HCT116 (cell line): ENCODE data around the gene CETP. TPM values are rescaled to one million over a fixed set of nuclear protein-coding genes. Genes with fewer than 3 reads are reported as not detected.

Source experiments
- ATAC-seq: fragments of 200-7000 bp; cut with Tn5 transposase; 2 replicates; pipeline ENCODE4 v1.9.1; 2020; ENCODE audit warnings: mild to moderate bottlenecking, moderate library complexity
- BruUV-seq: library from RNA; stranded (reverse); fragments of 400-500 nt; replicated peaks from 2 replicates; lab custom pipeline; 2021; lab: Mats Ljungman, UMichigan
- CTCF ChIA-PET: fragments of 300-600 bp; sonication (Branson Sonifier 250); formaldehyde crosslinking; loops from one replicate; lab custom pipeline; 2021; ENCODE audit warnings: antibody characterized with exemption; lab: Charles Lee
- POLR2A ChIA-PET: fragments of 300-600, 350-600 bp; sonication (Branson Sonifier 250); formaldehyde crosslinking; loops from one replicate; lab custom pipeline; 2021; ENCODE audit warnings: antibody characterized with exemption; lab: Charles Lee
- RAD21 ChIA-PET, 2 experiments: fragments of 300-600 bp; sonication (Branson Sonifier 250); formaldehyde crosslinking; loops; one replicate each; lab custom pipeline; 2023; ENCODE audit warnings: low total read pairs in 2 of 2; ENCODE audit not compliant: uncharacterized antibody in 2 of 2, unreplicated experiment in 2 of 2, low non-redundant PET in 1 of 2; lab: Charles Lee
- DNase-seq: peaks from one replicate; pipeline ENCODE4 v3.0.0-alpha.2; 2010; ENCODE audit warnings: low read depth, low spot score
- H2AFZ ChIP-seq: fragments of 200-600 bp; shearing (Covaris generic), sonication (generic); 2 replicates; pipeline ENCODE4 v1.6.1; 2017; ENCODE audit warnings: low read depth, mixed run types, mixed read lengths, antibody characterized with exemption, low read length; ENCODE audit not compliant: poor library complexity, severe bottlenecking
- H3K27ac ChIP-seq: 2 replicates; pipeline ENCODE4 v1.5.1; 2012; ENCODE audit warnings: low read depth, low read length
- H3K27me3 ChIP-seq: fragments of 200-600 bp; sonication (generic); 2 replicates; pipeline ENCODE4 v1.6.1; 2016; ENCODE audit warnings: mixed run types, low read length, mixed read lengths; ENCODE audit not compliant: insufficient read depth
- H3K36me3 ChIP-seq, 2 experiments: fragments of 200-500 bp in 1 of 2; fragments of 200-600 bp in 1 of 2; sonication (Bioruptor generic) in 1 of 2; sonication (generic) in 1 of 2; 2 replicates each; pipeline versions ENCODE4 v1.5.1 to v1.6.1; 2014 to 2016; ENCODE audit warnings: low read length in 2 of 2, inconsistent platforms in 1 of 2, mixed read lengths in 1 of 2, mixed run types in 1 of 2; ENCODE audit not compliant: insufficient read depth in 2 of 2, control insufficient read depth in 1 of 2
- H3K4me1 ChIP-seq, 2 experiments: fragments of 200-600 bp in 1 of 2; sonication (generic) in 1 of 2; 2 replicates each; pipeline versions ENCODE4 v1.5.1 to v1.6.1; 2012 to 2017; ENCODE audit warnings: low read length in 2 of 2, inconsistent platforms in 1 of 2, mild to moderate bottlenecking in 1 of 2, mixed read lengths in 1 of 2, mixed run types in 1 of 2, moderate library complexity in 1 of 2; ENCODE audit not compliant: insufficient read depth in 2 of 2, control insufficient read depth in 1 of 2
- H3K4me2 ChIP-seq: fragments of 200-600 bp; sonication (generic); 2 replicates; pipeline ENCODE4 v1.6.1; 2017; ENCODE audit warnings: mixed run types, low read length, mixed read lengths
- H3K4me3 ChIP-seq, 2 experiments: fragments of 200-600 bp in 1 of 2; sonication (generic) in 1 of 2; replicated peaks in 1 of 2; 2 replicates each; pipeline ENCODE4 v1.5.1; 2011 to 2016; ENCODE audit warnings: low read length in 2 of 2, control low read depth in 1 of 2, low read depth in 1 of 2, mild to moderate bottlenecking in 1 of 2, mixed read lengths in 1 of 2, mixed run types in 1 of 2
- H3K79me2 ChIP-seq: fragments of 200-600 bp; sonication (generic); 2 replicates; pipeline ENCODE4 v1.6.1; 2017; ENCODE audit warnings: mild to moderate bottlenecking, mixed run types, low read length, moderate library complexity, mixed read lengths; ENCODE audit not compliant: insufficient read depth
- H3K9ac ChIP-seq: fragments of 200-600 bp; sonication (generic); 2 replicates; pipeline ENCODE4 v1.6.1; 2016; ENCODE audit warnings: low read length, mixed read lengths
- H3K9me2 ChIP-seq: fragments of 200-600 bp; sonication (generic), shearing (Covaris generic); 2 replicates; pipeline ENCODE4 v1.6.1; 2017; ENCODE audit warnings: mixed run types, mild to moderate bottlenecking, moderate library complexity; ENCODE audit not compliant: insufficient read depth
- H3K9me3 ChIP-seq, 2 experiments: fragments of 200-500 bp in 1 of 2; fragments of 200-600 bp in 1 of 2; sonication (Bioruptor generic) in 1 of 2; sonication (generic) in 1 of 2; 2 replicates each; pipeline ENCODE4 v1.6.1; 2014 to 2017; ENCODE audit warnings: low read length in 2 of 2, mixed read lengths in 2 of 2, inconsistent platforms in 1 of 2, low read depth in 1 of 2, mild to moderate bottlenecking in 1 of 2, mixed run types in 1 of 2, moderate library complexity in 1 of 2; ENCODE audit not compliant: control insufficient read depth in 1 of 2, insufficient read depth in 1 of 2
- H4K20me1 ChIP-seq: fragments of 200-600 bp; sonication (generic), shearing (Covaris generic); 2 replicates; pipeline ENCODE4 v1.6.1; 2017; ENCODE audit warnings: mixed run types, mild to moderate bottlenecking, moderate library complexity; ENCODE audit not compliant: insufficient read depth
- CBX3 ChIP-seq: IDR thresholded peaks from 2 replicates; pipeline ENCODE4 v1.6.1; 2012; ENCODE audit warnings: low read depth
- EGR1 ChIP-seq: IDR thresholded peaks from 2 replicates; pipeline ENCODE4 v1.6.1; 2012; ENCODE audit warnings: low read depth
- ELF1 ChIP-seq: IDR thresholded peaks from 2 replicates; pipeline ENCODE4 v1.6.1; 2012; ENCODE audit warnings: low read depth, borderline replicate concordance
- EZH2 ChIP-seq: fragments of 200-600 bp; sonication (generic); IDR thresholded peaks from 2 replicates; pipeline ENCODE4 v1.6.1; 2017; ENCODE audit warnings: antibody characterized with exemption, mixed run types
- EZH2phosphoT487 ChIP-seq: fragments of 200-600 bp; IDR thresholded peaks from 2 replicates; pipeline ENCODE4 v1.6.1; 2018; ENCODE audit warnings: antibody characterized with exemption, borderline replicate concordance
- FOSL1 ChIP-seq: IDR thresholded peaks from 2 replicates; pipeline ENCODE4 v1.6.1; 2012; ENCODE audit warnings: low read depth
- JUND ChIP-seq: IDR thresholded peaks from 2 replicates; pipeline ENCODE4 v1.6.1; 2012
- MAX ChIP-seq: IDR thresholded peaks from 2 replicates; pipeline ENCODE4 v1.6.1; 2012
- RAD21 ChIP-seq: IDR thresholded peaks from 2 replicates; pipeline ENCODE4 v1.6.1; 2012; ENCODE audit warnings: low read depth, mild to moderate bottlenecking
- REST ChIP-seq: IDR thresholded peaks from 2 replicates; pipeline ENCODE4 v1.6.1; 2012; ENCODE audit warnings: low read depth
- SIN3A ChIP-seq: IDR thresholded peaks from 2 replicates; pipeline ENCODE4 v1.6.1; 2012; ENCODE audit warnings: low read depth
- SP1 ChIP-seq: IDR thresholded peaks from 2 replicates; pipeline ENCODE4 v1.6.1; 2012; ENCODE audit warnings: low read depth
- SRF ChIP-seq: IDR thresholded peaks from 2 replicates; pipeline ENCODE4 v1.6.1; 2012; ENCODE audit warnings: low read depth
- TCF7L2 ChIP-seq: IDR thresholded peaks from 2 replicates; pipeline ENCODE4 v1.7.0; 2011; ENCODE audit warnings: borderline replicate concordance, inconsistent platforms; ENCODE audit not compliant: insufficient read depth, insufficient read length; ENCODE audit errors: extremely low read depth
- YY1 ChIP-seq: IDR thresholded peaks from 2 replicates; pipeline ENCODE4 v1.6.1; 2011; ENCODE audit warnings: low read length, low read depth, moderate library complexity, mild to moderate bottlenecking; ENCODE audit not compliant: insufficient replicate concordance; ENCODE audit errors: extremely low read depth
- ZBTB33 ChIP-seq: IDR thresholded peaks from 2 replicates; pipeline ENCODE4 v1.6.1; 2011; ENCODE audit warnings: mild to moderate bottlenecking, low read length, moderate library complexity; ENCODE audit not compliant: insufficient replicate concordance; ENCODE audit errors: extremely low read depth
- ZFX ChIP-seq: fragments of 450-650 bp; IDR thresholded peaks from 2 replicates; pipeline ENCODE4 v1.6.1; 2017
- ZNF274 ChIP-seq: fragments of 200-500 bp; sonication (Bioruptor generic); IDR thresholded peaks from 2 replicates; pipeline ENCODE4 v1.6.1; 2014; ENCODE audit warnings: mild to moderate bottlenecking, low read depth, low read length, inconsistent platforms
- intact Hi-C: fragments of 100-400 bp; cut with micrococcal nuclease; formaldehyde crosslinking; loops from 2 replicates; pipeline ENCODE4 v1.10.0; 2022
- total RNA-seq: library from RNA; stranded (reverse); gene quantifications from one replicate; pipeline ENCODE4 v1.2.1, GENCODE V29; 2021; ENCODE audit not compliant: unreplicated experiment
- TF ChIP-seq, protein P1 (sequence below): IDR thresholded peaks from 2 replicates; pipeline ENCODE4 v1.6.1; 2012

CETP gene
- total RNA-seq, 1 experiment from 2014 or later, result not detected

- intact Hi-C loops, result no loop called here
- POLR2A ChIA-PET, result interaction anchor here (1.4 kb wide), 1 partner anchor 19 kb away, joined by 3 read pairs; no protein-coding TSS in a partner anchor
Measured at GRCh38 chr16:56970934-56971767, 9.4 kb downstream of the CETP start.

More at GRCh38 chr16:56970934-56971767, 9.4 kb downstream of the CETP start:
- Histone ChIP-seq H3K4me1 (no peaks in the 10 kb centered on the region), H4K20me1 (no peaks in the 10 kb centered on the region), H3K27me3 (no peaks in the 10 kb centered on the region), H3K36me3 (no peaks in the 10 kb centered on the region), H3K4me2 (no peak overlapping the region), H3K4me3 (no peak overlapping the region), H3K27ac (no peak overlapping the region), H3K79me2 (no peaks in the 10 kb centered on the region), H3K9me2 (no peaks in the 10 kb centered on the region), H3K9ac (no peak overlapping the region), H3K9me3 (no peaks in the 10 kb centered on the region), H2AFZ (no peak overlapping the region)
- DNase-seq, result no peak
- ChIA-PET RAD21 (interaction anchor here in 1 of 2 experiments (0.6 kb wide), 1 partner anchor 114 kb away, joined by 3 read pairs; no protein-coding TSS in a partner anchor), CTCF (no interaction called here)
- no TSS peak for BruUV-seq
- ATAC-seq, result no peak
- TF ChIP-seq TCF7L2 (no peak), SRF (no peak), ZBTB33 (no peak), CBX3 (no peak), EZH2 (no peak), EZH2phosphoT487 (no peak), JUND (no peak), SP1 (no peak), ELF1 (no peak), REST (no peak), FOSL1 (no peak), SIN3A (no peak), ZFX (no peak), MAX (no peak), YY1 (no peak), EGR1 (no peak), RAD21 (no peak), ZNF274 (no peak)
- TF ChIP-seq, protein P1, sequence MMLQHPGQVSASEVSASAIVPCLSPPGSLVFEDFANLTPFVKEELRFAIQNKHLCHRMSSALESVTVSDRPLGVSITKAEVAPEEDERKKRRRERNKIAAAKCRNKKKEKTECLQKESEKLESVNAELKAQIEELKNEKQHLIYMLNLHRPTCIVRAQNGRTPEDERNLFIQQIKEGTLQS, result no peak
